Upper lobe of right lung (tissue), 1 donor: ENCODE results near the gene TEX13B. TPM values are rescaled to one million over a fixed set of nuclear protein-coding genes. Genes with fewer than 3 reads are reported as not detected.

ENCODE experiments used
- ATAC-seq: fragments of 200-7000 bp; cut with Tn5 transposase; one replicate; pipeline ENCODE4 v1.9.1; 2020; ENCODE audit warnings: mild to moderate bottlenecking, moderate library complexity
- DNase-seq: peaks from one replicate; pipeline ENCODE4 v3.0.0-alpha.2; 2020
- H3K27ac ChIP-seq: fragments of 200-600 bp; one replicate; pipeline ENCODE4 v1.8.0; 2022
- H3K27me3 ChIP-seq: fragments of 200-600 bp; one replicate; pipeline ENCODE4 v1.8.0; 2022; ENCODE audit warnings: mild to moderate bottlenecking
- H3K36me3 ChIP-seq: fragments of 200-600 bp; one replicate; pipeline ENCODE4 v1.8.0; 2022
- H3K4me1 ChIP-seq: fragments of 200-600 bp; one replicate; pipeline ENCODE4 v1.8.0; 2022
- H3K4me3 ChIP-seq: fragments of 200-600 bp; one replicate; pipeline ENCODE4 v1.8.0; 2022; ENCODE audit warnings: mild to moderate bottlenecking
- H3K9me3 ChIP-seq: fragments of 200-600 bp; one replicate; pipeline ENCODE4 v1.8.0; 2022
- CTCF ChIP-seq: fragments of 200-600 bp; IDR thresholded peaks from one replicate; pipeline ENCODE4 v1.8.0; 2022; ENCODE audit warnings: antibody characterized with exemption
- intact Hi-C: fragments of 100-400 bp; cut with DNase I; formaldehyde crosslinking; loops from one replicate; pipeline ENCODE4 v1.11.0; 2022
- total RNA-seq: library from RNA; stranded (reverse); fragmentation: NEBNext Ultra II Directional; extraction: Animal tissue kit (Norgen Biotek cat#: 25700); gene quantifications from one replicate; pipeline ENCODE4 v1.2.1, GENCODE V29; 2021
- donor health status: DM: no; HTN: yes; CAD: no; lungs with severe emphysema.

Gene TEX13B
- total RNA-seq, 1 donor from 2014 or later, result not detected

GRCh38 chrX:108022491-108023089 lies 40.4 kb upstream of the TEX13B start:
- Histone ChIP-seq H3K4me1 (no peaks in the 10 kb centered on the region), H3K36me3 (no peaks in the 10 kb centered on the region), H3K4me3 (no peak overlapping the region), H3K27me3 (no peaks in the 10 kb centered on the region), H3K9me3 (no peaks in the 10 kb centered on the region), H3K27ac (no peak overlapping the region)
- intact Hi-C loops, result no loop called here
- ATAC-seq (no peak), DNase-seq (no peak)
- no peak for TF ChIP-seq CTCF

GRCh38 chrX:108020631-108021030 lies 38.5 kb upstream of the TEX13B start:
- DNase-seq (no peak), ATAC-seq (peak; percentile 51)
- H3K4me1 ChIP-seq, result no peaks in the 10 kb centered on the region
- intact Hi-C loops, result no loop called here
- H3K4me3 ChIP-seq, result no peak overlapping the region
- no peak overlapping the region for H3K27ac ChIP-seq
- H3K36me3 ChIP-seq, result no peaks in the 10 kb centered on the region
- peak; percentile 47 for TF ChIP-seq CTCF
- no peaks in the 10 kb centered on the region for H3K9me3 ChIP-seq
- no peaks in the 10 kb centered on the region for H3K27me3 ChIP-seq

GRCh38 chrX:108019382-108019875 lies 37.3 kb upstream of the TEX13B start:
- no peaks in the 10 kb centered on the region for H3K36me3 ChIP-seq
- no peak for ATAC-seq

GRCh38 chrX:108018656-108019381 lies 36.6 kb upstream of the TEX13B start:
- no peak overlapping the region for H3K27ac ChIP-seq
- no peaks in the 10 kb centered on the region for H3K27me3 ChIP-seq
- no peaks in the 10 kb centered on the region for H3K36me3 ChIP-seq
- no peak for TF ChIP-seq CTCF
- no peaks in the 10 kb centered on the region for H3K9me3 ChIP-seq
- no peak overlapping the region for H3K4me3 ChIP-seq
- no peaks in the 10 kb centered on the region for H3K4me1 ChIP-seq
- intact Hi-C loops, result no loop called here
- no peak for DNase-seq
- no peak for ATAC-seq

More at GRCh38 chrX:108019382-108019875, 37.3 kb upstream of the TEX13B start:
- Histone ChIP-seq H3K9me3 (no peaks in the 10 kb centered on the region), H3K27ac (no peak overlapping the region), H3K4me3 (no peak overlapping the region), H3K27me3 (no peaks in the 10 kb centered on the region), H3K4me1 (no peaks in the 10 kb centered on the region)
- TF ChIP-seq CTCF, result no peak
- intact Hi-C loops, result no loop called here
- no peak for DNase-seq

- Histone ChIP-seq H3K27ac (no peak overlapping the region), H3K36me3 (no peaks in the 10 kb centered on the region), H3K27me3 (no peaks in the 10 kb centered on the region), H3K4me1 (no peaks in the 10 kb centered on the region), H3K9me3 (no peaks in the 10 kb centered on the region), H3K4me3 (no peak overlapping the region)
- no peak for DNase-seq
- peak; percentile 71 for ATAC-seq
- TF ChIP-seq CTCF, result peak; percentile 42
- intact Hi-C loops, result no loop called here
These were observed 19.1 kb upstream of the TEX13B start for GRCh38 chrX:108001218-108001814.
